ACC112 (cell line): ENCODE data around the gene BET1L.
"Not testable (repeated sequence)": the region's sequence is repeated elsewhere in the genome, so short reads cannot be mapped to it uniquely, and the experiment has no call there.

Source experiments
- H2AFZ ChIP-seq: fragments of 200-600 bp; sonication (generic); one replicate; pipeline ENCODE4 v1.6.0; 2017; ENCODE audit warnings: antibody characterized with exemption, low read length; ENCODE audit not compliant: unreplicated experiment
- H3K27ac ChIP-seq: fragments of 200-600 bp; sonication (generic); 2 replicates; pipeline ENCODE4 v1.5.1; 2014; ENCODE audit warnings: low read depth, mild to moderate bottlenecking, antibody characterized with exemption, low read length, moderate library complexity
- H3K27me3 ChIP-seq: fragments of 200-600 bp; sonication (generic); 2 replicates; pipeline ENCODE4 v1.6.1; 2014; ENCODE audit warnings: mild to moderate bottlenecking, antibody characterized with exemption, low read length, moderate library complexity, mixed read lengths; ENCODE audit not compliant: insufficient read depth
- H3K36me3 ChIP-seq: fragments of 200-600 bp; sonication (generic); 2 replicates; pipeline ENCODE4 v1.6.1; 2016; ENCODE audit warnings: mild to moderate bottlenecking, antibody characterized with exemption, low read length, moderate library complexity, mixed read lengths; ENCODE audit not compliant: insufficient read depth
- H3K4me1 ChIP-seq: fragments of 200-600 bp; sonication (generic); one replicate; pipeline ENCODE4 v1.6.1; 2016; ENCODE audit warnings: low read length, mixed read lengths; ENCODE audit not compliant: insufficient read depth, unreplicated experiment, control insufficient read depth
- H3K4me3 ChIP-seq: fragments of 200-600 bp; sonication (generic); 2 replicates; pipeline ENCODE4 v1.5.1; 2014; ENCODE audit warnings: mild to moderate bottlenecking, low read depth, low read length
- H3K79me2 ChIP-seq: fragments of 200-600 bp; sonication (generic); one replicate; pipeline ENCODE4 v1.6.0; 2016; ENCODE audit warnings: low read length; ENCODE audit not compliant: control insufficient read depth, unreplicated experiment, insufficient read depth

Gene BET1L

GRCh38 chr11:196786-197731 lies 10.1 kb downstream of the BET1L start:
- H3K4me3 ChIP-seq, result no peak overlapping the region
- no peaks in the 10 kb centered on the region for H3K36me3 ChIP-seq
- H3K27me3 ChIP-seq, result no peaks in the 10 kb centered on the region
- no peaks in the 10 kb centered on the region for H3K79me2 ChIP-seq
- no peaks in the 10 kb centered on the region for H3K4me1 ChIP-seq
- no peak overlapping the region for H2AFZ ChIP-seq
- no peak overlapping the region for H3K27ac ChIP-seq

GRCh38 chr11:193481-193880 lies 13.7 kb downstream of the BET1L start:
- H3K79me2 ChIP-seq, H3K27me3 ChIP-seq, H3K4me3 ChIP-seq, H3K27ac ChIP-seq, H3K36me3 ChIP-seq, H2AFZ ChIP-seq, H3K4me1 ChIP-seq: not testable (repeated sequence)

DNA sequence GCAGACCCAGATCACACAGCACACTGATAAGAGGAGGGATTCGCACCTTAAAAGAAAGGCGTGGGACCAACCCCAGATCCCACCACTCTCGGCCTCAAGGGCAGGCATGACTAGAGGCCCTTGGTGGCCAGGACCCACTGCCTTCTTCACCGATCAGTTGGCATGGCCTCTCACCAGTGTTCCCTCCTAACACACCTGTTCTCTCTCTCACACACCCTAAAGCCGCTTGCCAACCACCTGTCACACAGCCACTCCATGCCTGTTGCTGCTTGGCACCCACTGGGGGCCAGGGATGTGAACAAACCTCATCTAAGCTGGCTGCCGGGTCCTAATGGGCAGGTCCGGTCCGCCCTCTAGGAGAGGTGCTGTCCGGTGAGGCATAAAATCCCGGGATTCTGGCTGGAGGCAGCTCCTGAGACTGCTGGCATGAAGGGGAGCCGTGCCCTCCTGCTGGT lies 14.5 kb downstream of the BET1L start, which contains the start of gene SCGB1C1:
Gene SCGB1C1 (plus strand): TSS at position 405 of the 455 bp plus-strand sequence. CDS start 22 bp downstream, at position 427.
- not testable (repeated sequence) for H3K4me1 ChIP-seq, H3K27me3 ChIP-seq, H2AFZ ChIP-seq, H3K79me2 ChIP-seq, H3K36me3 ChIP-seq, H3K27ac ChIP-seq, H3K4me3 ChIP-seq

DNA sequence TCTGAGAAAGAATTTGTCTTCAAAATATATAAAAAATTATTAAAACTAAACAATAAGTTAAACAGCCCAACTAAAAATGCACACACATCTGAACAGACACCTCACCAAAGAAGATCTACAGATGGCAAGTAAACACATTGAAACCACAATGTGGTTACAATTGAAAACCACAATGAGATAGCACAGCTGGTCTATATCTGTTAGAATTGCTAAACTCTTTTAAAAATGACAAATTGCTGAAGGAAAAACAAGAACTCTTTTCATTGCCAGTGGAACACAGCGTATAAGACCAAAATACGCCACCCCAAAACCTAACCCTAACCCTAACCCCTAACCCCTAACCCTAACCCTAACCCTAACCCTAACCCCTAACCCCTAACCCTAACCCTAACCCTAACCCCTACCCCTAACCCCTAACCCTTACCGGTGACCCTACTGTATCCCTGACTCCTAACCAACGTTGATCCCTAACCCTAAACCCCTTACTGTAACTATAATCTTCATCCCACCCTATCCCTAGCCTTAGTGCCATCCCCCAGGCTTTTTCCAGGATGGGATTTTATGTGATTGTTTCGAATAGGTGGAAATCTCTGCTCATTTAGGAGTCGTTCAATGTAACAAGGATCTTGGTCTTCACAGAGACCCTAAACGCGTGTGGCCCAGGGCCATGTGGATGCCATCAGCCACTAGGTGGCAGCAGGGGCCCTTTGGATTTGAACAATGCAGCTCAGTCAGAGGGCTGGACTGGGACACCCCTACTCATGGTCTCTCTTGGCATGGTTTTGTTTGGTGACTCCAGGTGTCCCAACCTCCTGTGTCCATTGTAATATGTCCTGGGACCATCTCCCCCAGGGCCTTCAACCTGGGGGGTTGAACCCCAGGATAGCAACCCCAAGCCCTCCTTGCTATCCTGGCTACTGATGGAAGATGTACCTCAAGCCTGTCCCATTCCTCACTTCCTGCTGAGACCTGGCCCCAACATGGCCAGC lies 15.4 kb downstream of the BET1L start:
- H3K4me1 ChIP-seq, H3K27ac ChIP-seq, H3K79me2 ChIP-seq, H3K27me3 ChIP-seq, H3K36me3 ChIP-seq, H3K4me3 ChIP-seq, H2AFZ ChIP-seq: not testable (repeated sequence)

DNA sequence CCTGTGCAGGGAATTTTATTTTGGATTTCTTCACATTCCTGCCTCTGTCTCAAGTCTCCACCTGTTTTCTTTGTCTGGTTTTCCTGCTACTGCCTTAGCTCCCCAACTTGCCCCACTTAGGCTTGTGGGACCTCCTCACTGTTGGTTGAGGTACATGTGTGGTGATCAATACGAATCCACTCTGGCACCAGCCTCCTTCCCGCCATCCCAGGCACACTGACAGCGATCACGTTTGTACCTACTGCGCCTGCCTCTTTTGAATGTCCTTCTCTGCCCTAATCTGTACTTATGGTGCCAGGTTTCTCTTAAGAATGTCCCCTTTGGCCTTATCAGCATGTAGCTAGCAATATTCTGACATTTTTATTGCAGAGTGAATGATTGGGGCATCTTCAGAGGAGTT lies 16.7 kb downstream of the BET1L start:
- not testable (repeated sequence) for H3K4me3 ChIP-seq, H3K27ac ChIP-seq, H2AFZ ChIP-seq, H3K27me3 ChIP-seq, H3K36me3 ChIP-seq, H3K4me1 ChIP-seq, H3K79me2 ChIP-seq

DNA sequence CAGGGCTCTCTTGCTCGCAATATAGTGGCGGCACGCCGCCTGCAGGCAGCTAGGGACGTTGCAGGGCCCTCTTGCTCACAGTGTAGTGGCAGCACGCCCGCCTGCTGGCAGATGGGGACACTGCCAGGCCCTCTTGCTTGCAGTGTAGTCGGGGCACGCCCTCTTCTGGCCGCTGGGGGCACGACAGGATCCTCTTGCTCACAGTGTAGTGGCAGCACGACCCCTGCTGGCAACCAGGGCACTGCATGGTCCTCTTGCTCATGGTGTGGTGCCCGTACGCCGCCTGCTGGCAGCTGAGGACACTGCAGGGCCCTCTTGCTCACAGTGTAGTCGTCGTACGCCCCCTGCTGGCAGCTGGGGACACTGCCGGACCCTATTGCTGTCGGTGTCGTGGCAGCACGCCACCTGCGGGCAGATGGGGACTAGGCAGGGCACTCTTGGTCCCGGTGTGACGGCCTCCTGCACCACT lies 17.3 kb downstream of the BET1L start:
- not testable (repeated sequence) for H3K4me1 ChIP-seq, H3K27ac ChIP-seq, H3K4me3 ChIP-seq, H2AFZ ChIP-seq, H3K79me2 ChIP-seq, H3K27me3 ChIP-seq, H3K36me3 ChIP-seq

DNA sequence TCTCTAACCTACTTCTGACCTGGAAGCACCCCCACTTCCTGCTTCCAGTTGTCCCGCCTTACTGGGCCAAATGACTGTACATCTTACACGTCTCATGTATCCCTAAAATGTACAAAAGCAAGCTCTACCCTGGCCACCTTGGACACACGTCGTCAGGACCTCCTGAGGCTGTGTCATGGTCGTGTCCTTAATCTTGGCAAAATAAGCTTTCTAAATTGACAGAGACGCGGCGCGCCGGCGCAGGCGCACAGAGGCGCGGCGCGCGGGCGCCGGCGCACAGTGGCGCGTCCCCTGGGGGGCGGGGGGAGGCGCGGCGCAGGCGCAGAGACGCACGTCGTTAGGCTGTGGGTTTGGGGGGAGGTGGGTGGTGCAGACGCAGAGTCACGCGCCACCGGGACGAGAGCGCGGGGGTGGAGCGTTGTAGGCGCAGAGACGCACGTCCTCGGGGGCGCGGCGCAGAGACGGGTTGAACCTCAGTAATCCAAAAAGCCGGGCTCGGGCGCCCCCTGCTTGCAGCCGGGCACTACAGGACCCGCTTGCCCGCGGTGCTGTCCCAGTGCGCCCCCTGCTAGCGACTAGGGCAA lies 17.9 kb downstream of the BET1L start:
- H3K4me1 ChIP-seq, H3K4me3 ChIP-seq, H3K27me3 ChIP-seq, H2AFZ ChIP-seq, H3K79me2 ChIP-seq, H3K36me3 ChIP-seq, H3K27ac ChIP-seq: not testable (repeated sequence)

GRCh38 chr11:180242-180641 lies 27.0 kb downstream of the BET1L start:
- not testable (repeated sequence) for H3K79me2 ChIP-seq, H3K36me3 ChIP-seq, H2AFZ ChIP-seq, H3K27me3 ChIP-seq, H3K27ac ChIP-seq, H3K4me3 ChIP-seq, H3K4me1 ChIP-seq
